Mucosa of rectum (tissue), 2 donors: ENCODE results near the gene LIN7A.

Experiments used
- H3K27ac ChIP-seq, 2 donors: one replicate each; pipeline ENCODE4 v1.7.0; 2013; ENCODE audit warnings: inconsistent platforms in 2 of 2, low read depth in 2 of 2, low read length in 2 of 2
- H3K27me3 ChIP-seq, 2 donors: one replicate each; pipeline ENCODE4 v1.7.0; 2013; ENCODE audit warnings: low read length in 2 of 2; ENCODE audit not compliant: control insufficient read depth in 2 of 2, insufficient read depth in 2 of 2
- H3K36me3 ChIP-seq, 2 donors: one replicate each; pipeline ENCODE4 v1.7.0; 2013; ENCODE audit warnings: low read length in 2 of 2; ENCODE audit not compliant: control insufficient read depth in 2 of 2, insufficient read depth in 2 of 2
- H3K4me1 ChIP-seq, 2 donors: one replicate each; pipeline ENCODE4 v1.7.0; 2013; ENCODE audit warnings: low read length in 2 of 2, mild to moderate bottlenecking in 1 of 2; ENCODE audit not compliant: control insufficient read depth in 2 of 2, insufficient read depth in 2 of 2
- H3K4me3 ChIP-seq, 2 donors: one replicate each; pipeline ENCODE4 v1.7.0; 2013; ENCODE audit warnings: low read length in 2 of 2
- H3K9ac ChIP-seq, 2 donors: one replicate each; pipeline ENCODE4 v1.7.0; 2013; ENCODE audit warnings: low read length in 2 of 2, low read depth in 1 of 2, mild to moderate bottlenecking in 1 of 2
- H3K9me3 ChIP-seq, 2 donors: one replicate each; pipeline ENCODE4 v1.7.0; 2013; ENCODE audit warnings: low read length in 2 of 2; ENCODE audit not compliant: control insufficient read depth in 2 of 2
- donor health status: healthy.
- donor health status: Normal muscosa, but diverticular disease.

LIN7A gene

DNA sequence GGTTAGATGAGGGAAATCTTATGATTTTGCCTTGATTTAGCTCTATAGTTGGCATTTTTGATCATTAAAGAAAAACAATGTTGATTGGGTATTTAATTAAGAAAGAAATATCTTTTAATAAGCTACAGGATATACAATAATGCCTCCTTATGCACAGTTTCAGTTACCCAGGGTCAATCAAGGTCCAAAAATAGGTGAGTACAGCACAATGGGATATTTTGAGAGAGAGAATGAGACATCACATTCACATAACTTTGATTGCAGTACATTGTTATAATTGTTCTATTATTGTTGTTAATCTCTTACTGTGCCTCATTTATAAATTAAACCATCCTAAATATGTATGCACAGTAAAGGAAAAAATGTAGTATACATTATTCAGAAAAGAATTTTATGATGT, 118.9 kb downstream of the LIN7A start:
- Histone ChIP-seq H3K4me3 (no peak overlapping the region), H3K9me3 (no peaks in the 10 kb centered on the region), H3K4me1 (no peaks in the 10 kb centered on the region), H3K36me3 (no peaks in the 10 kb centered on the region), H3K27me3 (no peaks in the 10 kb centered on the region), H3K27ac (no peak overlapping the region), H3K9ac (no peak overlapping the region)

- H3K9ac ChIP-seq = no peak overlapping the region
- no peak overlapping the region for H3K4me3 ChIP-seq
- no peaks in the 10 kb centered on the region for H3K4me1 ChIP-seq
- no peaks in the 10 kb centered on the region for H3K9me3 ChIP-seq
- no peak overlapping the region for H3K27ac ChIP-seq
- no peaks in the 10 kb centered on the region for H3K27me3 ChIP-seq
- no peaks in the 10 kb centered on the region for H3K36me3 ChIP-seq
Observed at GRCh38 chr12:80815351-80815750, 122.4 kb downstream of the LIN7A start.

DNA sequence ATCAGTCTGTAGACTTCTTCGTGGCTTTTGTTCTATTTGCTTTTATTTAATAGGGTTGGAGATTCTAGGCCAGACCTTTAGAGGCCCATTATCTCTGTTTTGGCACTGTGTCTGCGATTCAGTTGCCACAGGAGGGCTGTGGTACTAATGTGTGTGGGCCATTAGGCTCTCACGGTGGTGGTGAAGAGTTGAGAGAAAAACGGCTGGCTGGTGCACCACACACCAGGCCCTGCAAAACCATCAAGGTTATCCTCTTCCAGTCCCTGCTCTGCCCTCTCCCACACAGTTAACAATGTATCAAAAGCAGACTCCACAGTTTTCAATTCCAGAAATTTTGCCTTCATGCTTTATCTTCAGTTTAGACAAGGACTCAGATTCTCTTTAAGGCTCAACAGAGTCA, 123.3 kb downstream of the LIN7A start:
- no peaks in the 10 kb centered on the region for H3K27me3 ChIP-seq
- H3K9ac ChIP-seq = no peak overlapping the region
- no peaks in the 10 kb centered on the region for H3K36me3 ChIP-seq
- H3K27ac ChIP-seq = no peak overlapping the region
- no peak overlapping the region for H3K4me3 ChIP-seq
- H3K9me3 ChIP-seq = no peaks in the 10 kb centered on the region
- no peaks in the 10 kb centered on the region for H3K4me1 ChIP-seq

DNA sequence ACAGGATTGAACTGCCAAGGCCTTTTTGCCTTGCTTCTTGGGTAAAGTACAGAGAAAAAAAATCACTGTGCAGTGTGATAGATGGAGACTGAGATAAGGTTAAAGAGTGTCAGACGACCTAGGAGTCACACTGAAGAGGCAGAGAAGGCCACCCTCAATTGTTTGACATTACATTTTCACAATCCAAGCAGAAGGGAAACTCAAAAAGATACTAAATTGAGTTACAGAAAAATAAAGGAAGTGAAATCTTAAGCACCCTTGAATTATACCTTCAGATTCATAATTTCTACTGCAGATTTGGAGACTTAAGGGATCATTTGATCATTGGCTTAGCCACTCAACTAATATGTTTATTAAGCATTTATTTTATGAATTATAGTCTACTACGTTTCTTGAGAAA, 123.9 kb downstream of the LIN7A start:
- H3K36me3 ChIP-seq = no peaks in the 10 kb centered on the region
- no peak overlapping the region for H3K9ac ChIP-seq
- H3K4me1 ChIP-seq = no peaks in the 10 kb centered on the region
- no peaks in the 10 kb centered on the region for H3K27me3 ChIP-seq
- H3K4me3 ChIP-seq = no peak overlapping the region
- H3K9me3 ChIP-seq = no peaks in the 10 kb centered on the region
- no peak overlapping the region for H3K27ac ChIP-seq

GRCh38 chr12:80811957-80812708, 125.6 kb downstream of the LIN7A start:
- no peak overlapping the region for H3K9ac ChIP-seq
- no peak overlapping the region for H3K4me3 ChIP-seq
- H3K4me1 ChIP-seq = no peaks in the 10 kb centered on the region
- H3K27me3 ChIP-seq = no peaks in the 10 kb centered on the region
- H3K27ac ChIP-seq = no peak overlapping the region
- H3K9me3 ChIP-seq = no peaks in the 10 kb centered on the region
- no peaks in the 10 kb centered on the region for H3K36me3 ChIP-seq

GRCh38 chr12:80810874-80811273, 126.9 kb downstream of the LIN7A start:
- H3K9ac ChIP-seq = no peak overlapping the region

GRCh38 chr12:80807640-80808288, 130.0 kb downstream of the LIN7A start:
- no peaks in the 10 kb centered on the region for H3K36me3 ChIP-seq
- no peaks in the 10 kb centered on the region for H3K4me1 ChIP-seq
- H3K27ac ChIP-seq = no peak overlapping the region
- no peak overlapping the region for H3K4me3 ChIP-seq
- H3K9ac ChIP-seq = no peak overlapping the region
- no peaks in the 10 kb centered on the region for H3K27me3 ChIP-seq
- H3K9me3 ChIP-seq = no peaks in the 10 kb centered on the region

More at GRCh38 chr12:80810874-80811273, 126.9 kb downstream of the LIN7A start:
- Histone ChIP-seq H3K9me3 (no peaks in the 10 kb centered on the region), H3K36me3 (no peaks in the 10 kb centered on the region), H3K4me3 (no peak overlapping the region), H3K27me3 (no peaks in the 10 kb centered on the region), H3K27ac (no peak overlapping the region), H3K4me1 (no peaks in the 10 kb centered on the region)

DNA sequence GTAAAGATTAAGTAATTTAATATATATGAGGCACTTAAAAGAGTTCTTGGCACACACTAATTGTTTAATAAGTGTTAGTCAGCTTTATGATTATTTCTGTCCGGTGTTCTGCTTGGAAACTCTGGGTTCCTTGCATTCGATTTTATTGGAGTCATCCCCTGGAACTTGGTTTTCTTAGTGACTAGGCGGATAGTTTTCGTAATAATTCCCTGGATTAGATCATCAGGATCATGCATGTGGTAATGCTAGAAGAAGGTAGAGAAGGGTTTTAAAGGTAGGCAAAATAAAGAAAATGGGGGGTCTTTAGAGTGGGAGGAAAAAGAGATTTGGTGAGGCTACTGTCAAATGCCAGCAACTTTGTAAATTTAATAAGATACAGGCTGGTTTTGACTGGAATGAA, 132.6 kb downstream of the LIN7A start:
- Histone ChIP-seq H3K4me1 (no peaks in the 10 kb centered on the region), H3K9me3 (no peaks in the 10 kb centered on the region), H3K27ac (no peak overlapping the region), H3K36me3 (no peaks in the 10 kb centered on the region), H3K4me3 (no peak overlapping the region), H3K9ac (no peak overlapping the region), H3K27me3 (no peaks in the 10 kb centered on the region)

- Histone ChIP-seq H3K4me1 (no peaks in the 10 kb centered on the region), H3K4me3 (no peak overlapping the region), H3K36me3 (no peaks in the 10 kb centered on the region), H3K9me3 (no peaks in the 10 kb centered on the region), H3K27me3 (no peaks in the 10 kb centered on the region), H3K27ac (no peak overlapping the region), H3K9ac (no peak overlapping the region)
Observed at GRCh38 chr12:80802652-80803400, 134.9 kb downstream of the LIN7A start.

DNA sequence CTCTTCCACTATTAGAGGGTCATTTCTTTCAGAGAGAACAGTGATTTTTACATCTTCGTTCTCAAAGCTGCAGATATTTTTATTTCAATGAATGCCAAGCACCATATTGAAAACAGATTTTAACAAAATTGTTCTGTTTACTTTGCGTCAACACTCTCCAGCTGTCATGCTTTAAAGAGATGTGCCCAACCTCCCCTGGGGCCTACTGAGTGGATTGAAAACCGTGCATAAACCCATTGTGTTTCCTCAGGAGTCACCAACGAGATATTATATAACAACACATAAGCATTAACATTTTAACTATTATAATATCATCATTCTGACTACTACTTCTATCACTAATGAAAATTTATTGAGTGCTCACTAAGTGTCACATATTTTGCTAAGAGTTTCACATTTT, 139.5 kb downstream of the LIN7A start:
- Histone ChIP-seq H3K36me3 (no peaks in the 10 kb centered on the region), H3K9me3 (no peaks in the 10 kb centered on the region), H3K27ac (no peak overlapping the region), H3K4me3 (no peak overlapping the region), H3K27me3 (no peaks in the 10 kb centered on the region), H3K4me1 (no peaks in the 10 kb centered on the region), H3K9ac (no peak overlapping the region)
